B cell (primary cell): ENCODE measurements around the gene IGFBP7. TPM values are rescaled to one million over a fixed set of nuclear protein-coding genes. Genes with fewer than 3 reads are reported as not detected.

Experiments
- ATAC-seq: fragments of 200-7000 bp; cut with Tn5 transposase; one replicate; pipeline ENCODE4 v1.10.0; 2021; ENCODE audit warnings: low read depth, mild to moderate bottlenecking, moderate number of reproducible peaks, moderate library complexity
- CTCF ChIA-PET: fragments of 350-600 bp; sonication (Branson Sonifier 250); formaldehyde crosslinking; loops from one replicate; lab custom pipeline; 2021; ENCODE audit warnings: antibody characterized with exemption, inconsistent platforms; lab: Charles Lee
- POLR2A ChIA-PET: fragments of 350-600 bp; sonication (Branson Sonifier 250); formaldehyde crosslinking; loops from one replicate; lab custom pipeline; 2021; ENCODE audit warnings: antibody characterized with exemption; lab: Charles Lee
- DNase-seq: peaks from one replicate; pipeline ENCODE4 v3.0.0; 2013
- H2AFZ ChIP-seq: 2 replicates; pipeline ENCODE4 v1.6.1; 2012; ENCODE audit warnings: mild to moderate bottlenecking, low read depth, low read length; ENCODE audit not compliant: insufficient read depth, poor library complexity, severe bottlenecking
- H3K27ac ChIP-seq, 2 donors: 1 replicate in 1 of 2; 2 replicates in 1 of 2; pipeline ENCODE4 v1.5.1; 2012 to 2013; ENCODE audit warnings: low read length in 2 of 2, mild to moderate bottlenecking in 2 of 2, moderate library complexity in 1 of 2
- H3K27me3 ChIP-seq, 4 experiments: fragments of 200-600 bp in 1 of 4; sonication (generic) in 1 of 4; replicated peaks in 1 of 4; 1 replicate in 2 of 4; 2 replicates in 2 of 4; pipeline versions ENCODE4 v1.6.1 to v1.7.0; 2013 to 2016; ENCODE audit warnings: low read length in 3 of 4, mild to moderate bottlenecking in 2 of 4, mixed read lengths in 1 of 4, moderate library complexity in 1 of 4; ENCODE audit not compliant: insufficient read depth in 4 of 4, control insufficient read depth in 3 of 4; ENCODE audit errors: control extremely low read depth in 1 of 4
- H3K36me3 ChIP-seq, 2 experiments: replicated peaks in 1 of 2; 1 replicate in 1 of 2; 2 replicates in 1 of 2; pipeline versions ENCODE4 v1.6.1 to v1.7.1; 2013; ENCODE audit warnings: low read length in 1 of 2; ENCODE audit not compliant: insufficient read depth in 2 of 2, control insufficient read depth in 1 of 2; ENCODE audit errors: control extremely low read depth in 1 of 2, extremely low read depth in 1 of 2
- H3K4me1 ChIP-seq, 2 donors: fragments of 200-600 bp in 1 of 2; sonication (generic) in 1 of 2; 1 replicate in 1 of 2; 2 replicates in 1 of 2; pipeline versions ENCODE4 v1.5.1 to v1.6.1; 2013 to 2017; ENCODE audit warnings: low read length in 2 of 2; ENCODE audit not compliant: control insufficient read depth in 2 of 2, insufficient read depth in 2 of 2
- H3K4me2 ChIP-seq: replicated peaks from 2 replicates; pipeline ENCODE3; 2012; ENCODE audit warnings: mild to moderate bottlenecking, low read depth, low read length; ENCODE audit not compliant: poor library complexity, severe bottlenecking
- H3K4me3 ChIP-seq, 5 experiments: fragments of 200-600 bp in 1 of 5; sonication (generic) in 1 of 5; 1 replicate in 3 of 5; 2 replicates in 2 of 5; pipeline versions ENCODE4 v1.5.1 to v1.7.0; 2011 to 2016; ENCODE audit warnings: low read length in 4 of 5, mild to moderate bottlenecking in 4 of 5, low read depth in 2 of 5, control low read depth in 1 of 5, moderate library complexity in 1 of 5; ENCODE audit not compliant: insufficient read depth in 1 of 5; ENCODE audit errors: control extremely low read depth in 1 of 5, extremely low read depth in 1 of 5
- H3K79me2 ChIP-seq: fragments of 200-600 bp; sonication (generic); one replicate; pipeline ENCODE4 v1.6.0; 2016; ENCODE audit warnings: low read length; ENCODE audit not compliant: control insufficient read depth, insufficient read depth
- H3K9ac ChIP-seq: fragments of 200-600 bp; sonication (generic); 2 replicates; pipeline ENCODE4 v1.6.1; 2017; ENCODE audit warnings: mild to moderate bottlenecking, low read length, moderate library complexity
- H3K9me3 ChIP-seq, 3 donors: one replicate each; pipeline versions ENCODE4 v1.6.1 to v1.7.1; 2013; ENCODE audit warnings: low read length in 2 of 3; ENCODE audit not compliant: control insufficient read depth in 2 of 3, insufficient read depth in 1 of 3; ENCODE audit errors: control extremely low read depth in 1 of 3
- H4K20me1 ChIP-seq: 2 replicates; pipeline ENCODE4 v1.6.0; 2012; ENCODE audit warnings: mild to moderate bottlenecking, low read length; ENCODE audit not compliant: insufficient read depth, control insufficient read depth, poor library complexity, severe bottlenecking
- H3K27ac Mint-ChIP-seq: one replicate; pipeline ENCODE4 v1.8.0; 2021; ENCODE audit warnings: mixed read lengths
- H3K27me3 Mint-ChIP-seq: one replicate; pipeline ENCODE4 v1.8.0; 2021; ENCODE audit warnings: mixed read lengths
- H3K4me1 Mint-ChIP-seq: one replicate; pipeline ENCODE4 v1.8.0; 2021; ENCODE audit warnings: mixed read lengths
- H3K4me3 Mint-ChIP-seq: one replicate; pipeline ENCODE4 v1.8.0; 2021; ENCODE audit warnings: mixed read lengths
- H3K9me3 Mint-ChIP-seq: one replicate; pipeline ENCODE4 v1.8.0; 2022; ENCODE audit warnings: mixed read lengths; ENCODE audit not compliant: insufficient read depth
- EZH2 ChIP-seq: IDR thresholded peaks from 2 replicates; pipeline ENCODE4 v1.6.1; 2012; ENCODE audit warnings: borderline replicate concordance, low read depth, mild to moderate bottlenecking, moderate library complexity, low read length; ENCODE audit not compliant: insufficient read depth, poor library complexity, severe bottlenecking
- WGBS: methylation state at CpG from one replicate; pipeline ENCODE4 v1.1.5; 2013; ENCODE audit warnings: missing lambda C conversion rate; ENCODE audit not compliant: insufficient coverage; 5-methylcytosine and 5-hydroxymethylcytosine counted together
- intact Hi-C: fragments of 100-400 bp; cut with micrococcal nuclease; formaldehyde crosslinking; loops from one replicate; pipeline ENCODE4 v1.10.0; 2022
- polyA plus RNA-seq: library from polyadenylated mRNA; depleted of rRNA; stranded (reverse); fragments of >200 nt; gene quantifications from 2 replicates; pipeline ENCODE4 v1.2.3, GENCODE V29; 2012
- total RNA-seq, 2 donors: library from RNA; stranded (reverse); fragments of 120-200 nt in 1 of 2; gene quantifications; 1 replicate in 1 of 2; 2 replicates in 1 of 2; pipeline versions ENCODE4 v1.2.3 to v1.2.4, GENCODE V29; 2013 to 2022
- TF ChIP-seq, protein P1 (sequence below): fragments of 200-600 bp; IDR thresholded peaks from one replicate; pipeline ENCODE4 v1.8.0; 2022; ENCODE audit warnings: antibody characterized with exemption, mild to moderate bottlenecking

The IGFBP7 gene
- total and polyA plus RNA-seq, 2 donors (not counting 1 experiment from before 2014, with no cell fraction given), result 0.37 TPM; not detected in 1

- H3K4me1 ChIP-seq, result no peaks in the 10 kb centered on the region
- no peak overlapping the region for H2AFZ ChIP-seq
- H4K20me1 ChIP-seq, result no peaks in the 10 kb centered on the region
- intact Hi-C loops, result no loop called here
- Mint-ChIP-seq H3K27me3 (peaks cover 19% of the 10 kb centered on the region), H3K9me3 (no peaks in the 10 kb centered on the region), H3K4me1 (no peaks in the 10 kb centered on the region), H3K4me3 (no peak overlapping the region), H3K27ac (no peak overlapping the region)
- H3K9ac ChIP-seq, result no peak overlapping the region
- peaks cover 0 to under 1% (median 0%) of the 10 kb centered on the region in 4 experiments for H3K27me3 ChIP-seq
- no peak for TF ChIP-seq EZH2
- TF ChIP-seq, protein P1, sequence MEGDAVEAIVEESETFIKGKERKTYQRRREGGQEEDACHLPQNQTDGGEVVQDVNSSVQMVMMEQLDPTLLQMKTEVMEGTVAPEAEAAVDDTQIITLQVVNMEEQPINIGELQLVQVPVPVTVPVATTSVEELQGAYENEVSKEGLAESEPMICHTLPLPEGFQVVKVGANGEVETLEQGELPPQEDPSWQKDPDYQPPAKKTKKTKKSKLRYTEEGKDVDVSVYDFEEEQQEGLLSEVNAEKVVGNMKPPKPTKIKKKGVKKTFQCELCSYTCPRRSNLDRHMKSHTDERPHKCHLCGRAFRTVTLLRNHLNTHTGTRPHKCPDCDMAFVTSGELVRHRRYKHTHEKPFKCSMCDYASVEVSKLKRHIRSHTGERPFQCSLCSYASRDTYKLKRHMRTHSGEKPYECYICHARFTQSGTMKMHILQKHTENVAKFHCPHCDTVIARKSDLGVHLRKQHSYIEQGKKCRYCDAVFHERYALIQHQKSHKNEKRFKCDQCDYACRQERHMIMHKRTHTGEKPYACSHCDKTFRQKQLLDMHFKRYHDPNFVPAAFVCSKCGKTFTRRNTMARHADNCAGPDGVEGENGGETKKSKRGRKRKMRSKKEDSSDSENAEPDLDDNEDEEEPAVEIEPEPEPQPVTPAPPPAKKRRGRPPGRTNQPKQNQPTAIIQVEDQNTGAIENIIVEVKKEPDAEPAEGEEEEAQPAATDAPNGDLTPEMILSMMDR, result no peak
- no peaks in the 10 kb centered on the region for H3K36me3 ChIP-seq
- ATAC-seq (no peak), DNase-seq (no peak)
- POLR2A ChIA-PET, result no interaction called here
- no peak overlapping the region for H3K4me3 ChIP-seq
- H3K4me2 ChIP-seq, result no peak overlapping the region
- no peaks in the 10 kb centered on the region for H3K79me2 ChIP-seq
- CTCF ChIA-PET, result no interaction called here
- 86% methylated on average over 1 of the region's 4 CpGs for WGBS
- H3K27ac ChIP-seq, result no peak overlapping the region
- no peaks in the 10 kb centered on the region for H3K9me3 ChIP-seq
Measured at GRCh38 chr4:57100979-57101651, 9.1 kb downstream of the IGFBP7 start.

DNA sequence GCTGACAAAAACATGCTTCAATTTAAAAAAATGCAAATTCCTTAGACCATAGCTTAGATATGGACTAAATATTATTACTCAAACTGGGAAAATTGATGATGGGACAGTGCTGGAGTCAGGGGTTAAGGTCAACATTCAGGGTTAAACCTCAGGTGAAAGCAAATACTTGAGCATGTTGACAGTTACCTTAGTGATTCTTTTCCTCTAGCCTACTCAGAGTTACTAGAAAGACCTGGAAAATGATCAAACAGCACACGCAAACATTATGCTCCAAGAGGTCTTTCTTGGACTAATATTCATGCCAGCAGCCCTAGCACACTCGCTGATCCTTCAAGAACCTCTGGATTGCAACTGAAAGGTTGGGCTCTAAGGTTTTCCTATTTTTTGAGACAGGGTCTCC, 10.8 kb downstream of the IGFBP7 start:
- Mint-ChIP-seq H3K27ac (no peak overlapping the region), H3K4me1 (no peaks in the 10 kb centered on the region), H3K9me3 (no peaks in the 10 kb centered on the region), H3K27me3 (peaks cover 5% of the 10 kb centered on the region), H3K4me3 (no peak overlapping the region)
- Histone ChIP-seq H3K9me3 (no peaks in the 10 kb centered on the region), H3K9ac (no peak overlapping the region), H3K79me2 (no peaks in the 10 kb centered on the region), H4K20me1 (no peaks in the 10 kb centered on the region), H3K4me2 (no peak overlapping the region), H3K27me3 (no peaks in the 10 kb centered on the region), H3K4me3 (no peak overlapping the region), H3K36me3 (no peaks in the 10 kb centered on the region), H2AFZ (no peak overlapping the region), H3K27ac (no peak overlapping the region), H3K4me1 (no peaks in the 10 kb centered on the region)
- ChIA-PET CTCF (interaction anchor here (0.6 kb wide), 1 partner anchor 103 kb away, joined by 3 read pairs; no protein-coding TSS in a partner anchor), POLR2A (no interaction called here)
- ATAC-seq (no peak), DNase-seq (no peak)
- 80% methylated on average over 1 of the region's 2 CpGs for WGBS
- TF ChIP-seq, protein P1, result no peak
- no peak for TF ChIP-seq EZH2
- intact Hi-C loops, result no loop called here
